Endothelial cell of umbilical vein (primary cell): ENCODE data around the gene XPNPEP1. TPM values are rescaled to one million over a fixed set of nuclear protein-coding genes. Genes with fewer than 3 reads are reported as not detected.

Source experiments
- BruUV-seq: library from RNA; stranded (reverse); fragments of 400-500 nt; replicated peaks from 2 replicates; lab custom pipeline; 2021; lab: Mats Ljungman, UMichigan
- CTCF ChIA-PET: fragments of 300-600, 350-600 bp; sonication (Branson Sonifier 250); formaldehyde crosslinking; loops from one replicate; lab custom pipeline; 2021; ENCODE audit warnings: antibody characterized with exemption, inconsistent platforms; lab: Charles Lee
- POLR2A ChIA-PET: fragments of 300-600, 350-600 bp; sonication (Branson Sonifier 250); formaldehyde crosslinking; loops from one replicate; lab custom pipeline; 2021; ENCODE audit warnings: antibody characterized with exemption, inconsistent platforms; lab: Charles Lee
- DNase-seq: peaks from one replicate; pipeline ENCODE4 v3.0.0-alpha.2; 2011; ENCODE audit warnings: low read depth, low spot score
- FAIRE-seq: peaks from 2 replicates; lab custom pipeline; 2011; peaks lifted over from hg19 to GRCh38; lab: Jason Lieb, UNC
- H2AFZ ChIP-seq: 2 replicates; pipeline ENCODE4 v1.6.0; 2012; ENCODE audit warnings: low read depth, low read length, control low read depth, inconsistent platforms
- H3K27ac ChIP-seq: 2 replicates; pipeline ENCODE4 v1.5.1; 2011; ENCODE audit warnings: low read depth, mild to moderate bottlenecking, control low read depth, low read length, moderate library complexity; ENCODE audit not compliant: insufficient read depth
- H3K27me3 ChIP-seq, 2 experiments: 2 replicates each; pipeline versions ENCODE4 v1.6.0 to v1.6.1; 2011; ENCODE audit warnings: low read length in 2 of 2, mixed read lengths in 1 of 2; ENCODE audit not compliant: control insufficient read depth in 2 of 2, insufficient read depth in 2 of 2
- H3K36me3 ChIP-seq, 2 experiments: 2 replicates in 1 of 2; 3 replicates in 1 of 2; pipeline ENCODE4 v1.5.1; 2011; ENCODE audit warnings: low read length in 2 of 2, mild to moderate bottlenecking in 1 of 2, moderate library complexity in 1 of 2; ENCODE audit not compliant: control insufficient read depth in 2 of 2, insufficient read depth in 2 of 2; ENCODE audit errors: extremely low read depth in 1 of 2
- H3K4me1 ChIP-seq: 3 replicates; pipeline ENCODE4 v1.5.1; 2011; ENCODE audit warnings: mild to moderate bottlenecking, low read length; ENCODE audit not compliant: control insufficient read depth, insufficient read depth; ENCODE audit errors: extremely low read depth
- H3K4me2 ChIP-seq: 2 replicates; pipeline ENCODE4 v1.6.1; 2011; ENCODE audit warnings: low read length, control low read depth, mixed read lengths; ENCODE audit not compliant: insufficient read depth
- H3K4me3 ChIP-seq, 3 experiments: fragments of 200-600 bp in 1 of 3; sonication (generic), shearing (Covaris generic) in 1 of 3; replicated peaks in 1 of 3; 2 replicates each; pipeline ENCODE4 v1.5.1; 2011 to 2016; ENCODE audit warnings: control low read depth in 3 of 3, low read length in 3 of 3, mild to moderate bottlenecking in 2 of 3, inconsistent platforms in 1 of 3, low read depth in 1 of 3, moderate library complexity in 1 of 3; ENCODE audit not compliant: insufficient read depth in 1 of 3
- H3K79me2 ChIP-seq: 2 replicates; pipeline ENCODE4 v1.6.0; 2012; ENCODE audit warnings: low read length, inconsistent platforms; ENCODE audit not compliant: control insufficient read depth, insufficient read depth
- H3K9ac ChIP-seq: replicated peaks from 2 replicates; pipeline ENCODE3; 2011; ENCODE audit warnings: low read length, control low read depth; ENCODE audit not compliant: insufficient read depth; ENCODE audit errors: extremely low read depth
- H3K9me1 ChIP-seq: replicated peaks from 3 replicates; pipeline ENCODE4 v1.6.0; 2011; ENCODE audit warnings: mild to moderate bottlenecking, low read length; ENCODE audit not compliant: control insufficient read depth, insufficient read depth; ENCODE audit errors: extremely low read depth
- H3K9me3 ChIP-seq: replicated peaks from 2 replicates; pipeline ENCODE4 v1.5.1; 2012; ENCODE audit warnings: low read length, inconsistent platforms; ENCODE audit not compliant: control insufficient read depth, insufficient read depth
- H4K20me1 ChIP-seq: replicated peaks from 2 replicates; pipeline ENCODE3; 2011; ENCODE audit warnings: mild to moderate bottlenecking, low read length; ENCODE audit not compliant: control insufficient read depth, insufficient read depth; ENCODE audit errors: extremely low read depth
- FOS ChIP-seq: IDR thresholded peaks from 2 replicates; pipeline ENCODE4 v1.6.1; 2011; ENCODE audit warnings: mild to moderate bottlenecking, low read length, moderate library complexity, borderline replicate concordance; ENCODE audit not compliant: insufficient read depth
- GATA2 ChIP-seq: IDR thresholded peaks from 2 replicates; pipeline ENCODE4 v1.7.0; 2011; ENCODE audit warnings: low read depth, mild to moderate bottlenecking, moderate library complexity, mixed read lengths, low read length; ENCODE audit not compliant: insufficient read length, insufficient read depth
- POLR2A ChIP-seq: IDR thresholded peaks from 2 replicates; pipeline ENCODE4 v1.6.1; 2012; ENCODE audit warnings: low read depth, mild to moderate bottlenecking, control low read depth, low read length
- POLR2AphosphoS5 ChIP-seq: IDR thresholded peaks from 2 replicates; pipeline ENCODE4 v1.6.1; 2012; ENCODE audit warnings: low read depth, mild to moderate bottlenecking, control low read depth, low read length, moderate library complexity; ENCODE audit not compliant: insufficient read depth
- dilution Hi-C: fragments of 300-500 bp; cut with MboI; formaldehyde crosslinking; loops from one replicate; pipeline ENCODE4 v1.15.0; 2019; ENCODE audit warnings: low sequenced_read_pairs; ENCODE audit not compliant: extremely low pct_ligation_motif_present
- intact Hi-C: fragments of 100-400 bp; cut with micrococcal nuclease; formaldehyde crosslinking; loops from one replicate; pipeline ENCODE4 v1.10.0; 2022
- polyA plus RNA-seq, 4 experiments: library from polyadenylated mRNA; depleted of rRNA in 3 of 4; stranded (reverse) in 3 of 4; unstranded in 1 of 4; fragments of >200 nt; gene quantifications; 2 replicates each; pipeline versions ENCODE4 v1.2.1 to v1.2.3, GENCODE V29; 2011 to 2012; ENCODE audit warnings: missing spikeins in 1 of 4
- total RNA-seq: library from RNA; stranded (reverse); gene quantifications from 2 replicates; pipeline ENCODE4 v1.2.3, GENCODE V29; 2021
- TF ChIP-seq, protein P1 (sequence below), 2 donors: IDR thresholded peaks; 1 replicate in 1 of 2; 2 replicates in 1 of 2; pipeline ENCODE4 v1.5.1; 2011; ENCODE audit warnings: low read length in 2 of 2, mild to moderate bottlenecking in 2 of 2, moderate library complexity in 2 of 2, control low read depth in 1 of 2, inconsistent platforms in 1 of 2, low read depth in 1 of 2; ENCODE audit not compliant: insufficient read depth in 1 of 2; ENCODE audit errors: extremely low read depth in 1 of 2

XPNPEP1 gene
- total and polyA plus RNA-seq, 2 donors (not counting 3 experiments of a cell fraction or from before 2014, with no cell fraction given), result 81.1 to 245 TPM

DNA sequence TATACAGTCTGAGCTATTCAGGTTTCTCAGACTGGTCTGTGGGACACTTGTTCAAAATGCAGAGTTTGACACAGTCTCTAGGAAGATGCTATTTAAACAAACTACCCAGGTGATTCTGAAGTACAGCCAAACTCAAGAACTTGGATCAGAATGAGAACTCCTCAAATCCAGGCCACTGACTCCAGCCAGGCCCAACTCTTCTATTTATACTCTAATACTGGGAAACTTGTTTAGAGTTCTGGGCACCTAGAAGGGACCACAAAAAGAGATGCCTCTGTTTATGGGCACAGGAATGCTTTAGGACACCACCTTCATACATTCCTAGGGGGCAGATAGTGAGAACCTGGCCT is 44.4 kb upstream of the XPNPEP1 start:
- ChIA-PET CTCF (interaction anchor here (0.9 to 2.4 kb wide), 13 partner anchors 9 to 315 kb away, joined by 3 to 36 read pairs (median 3); no protein-coding TSS in a partner anchor), POLR2A (no interaction called here)
- H3K36me3 ChIP-seq, result no peaks in the 10 kb centered on the region
- DNase-seq (no peak), FAIRE-seq (no peak)
- H3K27me3 ChIP-seq, result no peaks in the 10 kb centered on the region
- H4K20me1 ChIP-seq, result no peaks in the 10 kb centered on the region
- H3K4me2 ChIP-seq, result peak overlapping the region; percentile 89
- intact Hi-C loops, result loop anchor here (1.0 to 5.0 kb wide), 6 partner anchors 39 to 260 kb away; partner anchors contain the start of genes ADD3, MXI1 and XPNPEP1
- peak overlapping the region; percentile 73 for H2AFZ ChIP-seq
- H3K4me1 ChIP-seq, result peaks cover 33% of the 10 kb centered on the region
- peak overlapping the region; percentile 66 for H3K27ac ChIP-seq
- H3K9me3 ChIP-seq, result no peaks in the 10 kb centered on the region
- H3K79me2 ChIP-seq, result no peaks in the 10 kb centered on the region
- H3K9ac ChIP-seq, result peak overlapping the region; percentile 56
- H3K4me3 ChIP-seq, result peak overlapping the region in 1 of 3 experiments; percentile 23
- no peaks in the 10 kb centered on the region for H3K9me1 ChIP-seq
- dilution Hi-C loops, result no loop called here
- TF ChIP-seq POLR2AphosphoS5 (peak; percentile 10), GATA2 (no peak), FOS (no peak), POLR2A (no peak)
- TSS peak; percentile 85 for BruUV-seq

DNA sequence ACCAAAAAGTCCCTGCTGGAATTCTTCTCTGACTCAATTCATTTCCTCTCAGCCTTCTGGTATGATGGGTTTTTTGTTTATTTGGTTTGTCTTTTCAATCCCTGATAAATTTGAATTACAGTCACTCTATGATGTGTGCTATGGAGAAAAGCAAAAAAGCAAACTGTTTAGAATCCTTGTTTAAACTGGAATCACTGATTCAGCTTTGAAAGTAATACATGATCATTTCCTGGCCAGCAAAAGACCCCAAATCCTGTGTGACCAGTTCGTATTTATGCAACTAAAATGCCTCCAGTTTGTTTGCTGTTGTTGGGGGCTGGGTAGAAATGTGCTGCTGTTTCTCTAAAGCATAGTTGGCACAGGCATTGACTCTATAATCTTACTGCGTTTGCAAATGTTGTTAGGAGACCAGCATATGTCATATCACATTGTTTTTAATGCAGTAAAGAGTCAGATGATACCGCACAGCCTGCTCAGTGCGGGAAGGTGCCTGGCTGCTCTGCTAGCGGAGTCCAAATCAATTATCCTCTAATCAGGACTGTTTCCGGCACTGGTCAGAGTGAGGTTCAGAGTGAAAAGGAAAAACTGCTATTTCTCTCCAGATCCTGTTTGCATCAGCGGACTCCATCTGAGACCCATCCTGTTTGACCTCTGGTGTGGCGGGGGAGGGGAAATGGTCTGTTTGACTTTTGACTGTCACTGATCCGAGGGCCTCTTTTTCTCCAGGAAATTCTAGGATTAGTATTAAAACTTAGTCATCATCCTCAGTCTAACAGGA is 43.8 kb upstream of the XPNPEP1 start:
- BruUV-seq, result no TSS peak
- dilution Hi-C loops, result no loop called here
- H3K4me2 ChIP-seq, result peak overlapping the region; percentile 89
- H3K9ac ChIP-seq, result peak overlapping the region; percentile 56
- DNase-seq (peak; percentile 87), FAIRE-seq (peak; percentile 90)
- H3K9me1 ChIP-seq, result no peaks in the 10 kb centered on the region
- intact Hi-C loops, result loop anchor here (1.0 to 5.0 kb wide), 6 partner anchors 40 to 260 kb away; partner anchors contain the start of genes ADD3, MXI1 and XPNPEP1
- H3K4me1 ChIP-seq, result peaks cover 33% of the 10 kb centered on the region
- peak overlapping the region; percentile 73 for H2AFZ ChIP-seq
- peak overlapping the region in 2 of 3 experiments; percentile 4 to 23 for H3K4me3 ChIP-seq
- peak overlapping the region; percentile 66 for H3K27ac ChIP-seq
- ChIA-PET POLR2A (no interaction called here), CTCF (interaction anchor here (0.9 to 2.4 kb wide), 12 partner anchors 9 to 316 kb away, joined by 3 to 36 read pairs (median 4); no protein-coding TSS in a partner anchor)
- no peaks in the 10 kb centered on the region for H3K79me2 ChIP-seq
- TF ChIP-seq FOS, result peak; percentile 82
- TF ChIP-seq GATA2, result peak; percentile 93
- TF ChIP-seq, protein P1, sequence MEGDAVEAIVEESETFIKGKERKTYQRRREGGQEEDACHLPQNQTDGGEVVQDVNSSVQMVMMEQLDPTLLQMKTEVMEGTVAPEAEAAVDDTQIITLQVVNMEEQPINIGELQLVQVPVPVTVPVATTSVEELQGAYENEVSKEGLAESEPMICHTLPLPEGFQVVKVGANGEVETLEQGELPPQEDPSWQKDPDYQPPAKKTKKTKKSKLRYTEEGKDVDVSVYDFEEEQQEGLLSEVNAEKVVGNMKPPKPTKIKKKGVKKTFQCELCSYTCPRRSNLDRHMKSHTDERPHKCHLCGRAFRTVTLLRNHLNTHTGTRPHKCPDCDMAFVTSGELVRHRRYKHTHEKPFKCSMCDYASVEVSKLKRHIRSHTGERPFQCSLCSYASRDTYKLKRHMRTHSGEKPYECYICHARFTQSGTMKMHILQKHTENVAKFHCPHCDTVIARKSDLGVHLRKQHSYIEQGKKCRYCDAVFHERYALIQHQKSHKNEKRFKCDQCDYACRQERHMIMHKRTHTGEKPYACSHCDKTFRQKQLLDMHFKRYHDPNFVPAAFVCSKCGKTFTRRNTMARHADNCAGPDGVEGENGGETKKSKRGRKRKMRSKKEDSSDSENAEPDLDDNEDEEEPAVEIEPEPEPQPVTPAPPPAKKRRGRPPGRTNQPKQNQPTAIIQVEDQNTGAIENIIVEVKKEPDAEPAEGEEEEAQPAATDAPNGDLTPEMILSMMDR (IDR thresholded peaks at IDR 0.05; ENCODE audit: extremely low read depth in 1 of 2, insufficient read depth in 1 of 2, low read depth in 1 of 2, low read length in 2 of 2), result no peak
- TF ChIP-seq POLR2AphosphoS5, result peak; percentile 74
- no peak for TF ChIP-seq POLR2A
- no peaks in the 10 kb centered on the region for H3K36me3 ChIP-seq
- H3K9me3 ChIP-seq, result no peaks in the 10 kb centered on the region
- H4K20me1 ChIP-seq, result no peaks in the 10 kb centered on the region
- no peaks in the 10 kb centered on the region for H3K27me3 ChIP-seq
